ENCODE results near the gene VAPB. TPM values are rescaled to one million over a fixed set of nuclear protein-coding genes. Genes with fewer than 3 reads are reported as not detected.
"Not testable (repeated sequence)": the region's sequence is repeated elsewhere in the genome, so short reads cannot be mapped to it uniquely, and the experiment has no call there.

VAPB gene
- total RNA-seq, 1 donor: 17.2 TPM

GRCh38 chr20:58403272-58403671, 14.2 kb downstream of the VAPB start:
- no peak overlapping the region for H3K4me3 ChIP-seq (ENCODE audit: low read depth, low read length)
- DNase-seq (ENCODE audit: low read depth): no peak
- TF ChIP-seq CTCF (IDR thresholded peaks at IDR 0.05; ENCODE audit: insufficient read depth, low read length): no peak

- no peak for TF ChIP-seq CTCF (IDR thresholded peaks at IDR 0.05; ENCODE audit: insufficient read depth, low read length)
- H3K4me3 ChIP-seq (ENCODE audit: low read depth, low read length): no peak overlapping the region
- DNase-seq (ENCODE audit: low read depth): peak; percentile 41
Observed at GRCh38 chr20:58405504-58406291, 16.7 kb downstream of the VAPB start.

- DNase-seq (ENCODE audit: low read depth): no peak
- H3K4me3 ChIP-seq (ENCODE audit: low read depth, low read length): no peak overlapping the region
- no peak for TF ChIP-seq CTCF (IDR thresholded peaks at IDR 0.05; ENCODE audit: insufficient read depth, low read length)
Observed at GRCh38 chr20:58406422-58407001, 17.5 kb downstream of the VAPB start.

- no peak overlapping the region for H3K4me3 ChIP-seq (ENCODE audit: low read depth, low read length)
- peak; percentile 64 for DNase-seq (ENCODE audit: low read depth)
- TF ChIP-seq CTCF (IDR thresholded peaks at IDR 0.05; ENCODE audit: insufficient read depth, low read length): no peak
Observed at GRCh38 chr20:58407201-58407873, 18.3 kb downstream of the VAPB start.

- no peak for TF ChIP-seq CTCF (IDR thresholded peaks at IDR 0.05; ENCODE audit: insufficient read depth, low read length)
- DNase-seq (ENCODE audit: low read depth): no peak
- H3K4me3 ChIP-seq (ENCODE audit: low read depth, low read length): no peak overlapping the region
Observed at GRCh38 chr20:58407966-58408557, 19.0 kb downstream of the VAPB start.

- TF ChIP-seq CTCF (IDR thresholded peaks at IDR 0.05; ENCODE audit: insufficient read depth, low read length): no peak
- H3K4me3 ChIP-seq (ENCODE audit: low read depth, low read length): no peak overlapping the region
- DNase-seq (ENCODE audit: low read depth): no peak
Observed at GRCh38 chr20:58408603-58409246, 19.7 kb downstream of the VAPB start.

GRCh38 chr20:58414216-58414615, 25.2 kb downstream of the VAPB start:
- not testable (repeated sequence) for H3K4me3 ChIP-seq (ENCODE audit: low read depth, low read length); DNase-seq (ENCODE audit: low read depth)

- not testable (repeated sequence) for DNase-seq (ENCODE audit: low read depth); H3K4me3 ChIP-seq (ENCODE audit: low read depth, low read length)
Observed at GRCh38 chr20:58414786-58415185, 25.8 kb downstream of the VAPB start.

Measured in fibroblast of the aortic adventitia (primary cell).